Ovary (tissue), 9 donors: ENCODE results near the gene DHRS3. TPM values are rescaled to one million over a fixed set of nuclear protein-coding genes. Genes with fewer than 3 reads are reported as not detected.

Experiments used
- DNase-seq, 5 donors: peaks; one replicate each; pipeline ENCODE4 v3.0.0-alpha.2; 2019 to 2020
- H3K27ac ChIP-seq, 2 donors: fragments of 200-600 bp; one replicate each; pipeline versions ENCODE4 v1.5.1 to v1.8.0; 2019 to 2022
- H3K27me3 ChIP-seq: fragments of 200-600 bp; one replicate; pipeline ENCODE4 v1.8.0; 2022
- H3K36me3 ChIP-seq: fragments of 200-600 bp; sonication (generic); one replicate; pipeline ENCODE4 v1.5.1; 2019
- H3K4me1 ChIP-seq: one replicate; pipeline ENCODE4 v1.8.1; 2013; ENCODE audit warnings: mild to moderate bottlenecking, moderate library complexity; ENCODE audit not compliant: insufficient read depth
- H3K4me3 ChIP-seq: fragments of 200-600 bp; sonication (generic); one replicate; pipeline ENCODE4 v1.5.1; 2017
- H3K9me3 ChIP-seq, 2 donors: fragments of 200-600 bp in 1 of 2; sonication (generic) in 1 of 2; one replicate each; pipeline versions ENCODE4 v1.5.1 to v1.8.1; 2013 to 2019; ENCODE audit warnings: mild to moderate bottlenecking in 1 of 2, moderate library complexity in 1 of 2
- EP300 ChIP-seq: sonication (generic); formaldehyde crosslinking; IDR thresholded peaks from one replicate; pipeline ENCODE4 v1.6.1; 2017; ENCODE audit warnings: antibody characterized with exemption
- POLR2A ChIP-seq: fragments of 450-650 bp; IDR thresholded peaks from one replicate; pipeline ENCODE4 v1.6.1; 2017; ENCODE audit warnings: antibody characterized with exemption, mild to moderate bottlenecking, moderate library complexity
- WGBS, 3 donors: extraction: QIAGEN DNeasy Blood & Tissue Kit in 1 of 3; methylation state at CpG; one replicate each; pipeline versions ENCODE4 v1.1.5 to v1.1.7; 2013 to 2017; 5-methylcytosine and 5-hydroxymethylcytosine counted together
- intact Hi-C, 4 donors: fragments of 100-400 bp; cut with DNase I; formaldehyde crosslinking; loops; one replicate each; pipeline versions ENCODE4 v1.11.0 to v1.15.1; 2022 to 2023
- polyA plus RNA-seq, 2 donors: library from polyadenylated mRNA; stranded (reverse); fragments of 200-250 nt in 1 of 2; fragments of 350-450 nt in 1 of 2; fragmentation: Illumina TruSeq in 1 of 2; extraction: RNeasy Lipid Tissue Mini Kit (QIAGEN cat#74804) in 1 of 2; gene quantifications; one replicate each; pipeline ENCODE4 v1.2.3, GENCODE V29; 2013 to 2014
- total RNA-seq, 7 donors: library from RNA; depleted of rRNA in 2 of 7; stranded (reverse); fragments of >200 nt in 2 of 7; fragmentation: NEBNext Ultra II Directional in 3 of 7; extraction: Animal tissue kit (Norgen Biotek cat#: 25700) in 3 of 7; gene quantifications; one replicate each; pipeline versions ENCODE4 v1.1.0 to v1.2.4, GENCODE V29; 2016 to 2023
- TF ChIP-seq, protein P1 (sequence below), 3 donors: fragments of 450-650 bp in 2 of 3; fragments of 200-600 bp in 1 of 3; IDR thresholded peaks; one replicate each; pipeline versions ENCODE4 v1.5.1 to v1.8.0; 2016 to 2022; ENCODE audit warnings: antibody characterized with exemption in 3 of 3, mild to moderate bottlenecking in 1 of 3
- donor health status: DM: no; HTN: no; CAD: no; lungs with moderate emphysema.
- donor health status: DM: no; HTN: no; CAD: no.
- donor health status: Bipolar disorder and iron deficiency.
- donor health status: DM: yes; HTN: yes; CAD: no.
- donor health status: DM: no; HTN: no; CAD: no.
- donor health status: DM: yes; HTN: yes; CAD: no.

The DHRS3 gene
- total and polyA plus RNA-seq, 9 donors, result 25.8 to 92.3 (median 48.3) TPM

DNA sequence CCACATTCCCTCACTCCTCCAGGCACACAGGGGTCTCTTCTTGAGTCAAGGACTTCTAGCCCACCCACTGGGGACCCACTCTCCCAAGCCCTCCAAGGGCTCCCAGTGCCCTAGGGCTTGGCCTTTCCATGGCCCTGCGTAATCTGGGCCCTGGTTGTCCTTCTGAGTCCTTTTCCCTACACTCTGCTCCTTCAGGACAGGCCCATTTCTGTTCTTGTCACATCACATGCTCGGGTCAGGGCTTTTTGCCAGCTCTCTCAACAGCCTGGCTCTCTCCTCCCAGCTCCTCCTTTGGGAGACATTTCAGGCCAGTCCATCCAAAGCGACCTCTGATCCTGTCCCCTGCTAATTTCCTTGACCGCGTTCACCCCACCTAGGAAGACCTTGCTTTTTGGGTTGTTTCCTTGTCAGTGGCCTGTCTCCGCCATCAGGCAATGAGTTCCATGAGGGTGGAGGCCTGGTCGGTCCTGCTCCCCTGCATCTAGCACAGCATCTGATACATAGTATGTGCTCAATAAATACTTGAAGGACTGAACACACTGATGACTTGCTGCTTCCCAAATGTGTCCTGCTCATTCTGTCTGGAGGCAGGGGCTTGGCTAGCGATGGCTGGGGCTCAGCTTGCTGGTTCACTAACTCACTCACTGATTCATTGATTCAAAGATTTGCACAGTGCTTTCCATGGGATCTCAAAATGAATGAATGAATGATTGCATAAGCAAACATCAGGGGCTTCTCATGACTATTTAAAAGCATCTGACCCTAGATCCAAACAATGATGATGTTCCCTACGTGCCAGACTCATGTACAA is 44.8 kb downstream of the DHRS3 start:
- intact Hi-C loops, result no loop called here
- 83 to 90% (median 83%) methylated on average over 9 of the region's 9 CpGs for WGBS, 3 donors
- H3K9me3 ChIP-seq, result no peaks in the 10 kb centered on the region
- H3K4me1 ChIP-seq, result no peaks in the 10 kb centered on the region
- DNase-seq, result no peak
- H3K36me3 ChIP-seq, result no peaks in the 10 kb centered on the region
- no peak overlapping the region for H3K27ac ChIP-seq
- H3K27me3 ChIP-seq, result no peaks in the 10 kb centered on the region
- TF ChIP-seq, protein P1, sequence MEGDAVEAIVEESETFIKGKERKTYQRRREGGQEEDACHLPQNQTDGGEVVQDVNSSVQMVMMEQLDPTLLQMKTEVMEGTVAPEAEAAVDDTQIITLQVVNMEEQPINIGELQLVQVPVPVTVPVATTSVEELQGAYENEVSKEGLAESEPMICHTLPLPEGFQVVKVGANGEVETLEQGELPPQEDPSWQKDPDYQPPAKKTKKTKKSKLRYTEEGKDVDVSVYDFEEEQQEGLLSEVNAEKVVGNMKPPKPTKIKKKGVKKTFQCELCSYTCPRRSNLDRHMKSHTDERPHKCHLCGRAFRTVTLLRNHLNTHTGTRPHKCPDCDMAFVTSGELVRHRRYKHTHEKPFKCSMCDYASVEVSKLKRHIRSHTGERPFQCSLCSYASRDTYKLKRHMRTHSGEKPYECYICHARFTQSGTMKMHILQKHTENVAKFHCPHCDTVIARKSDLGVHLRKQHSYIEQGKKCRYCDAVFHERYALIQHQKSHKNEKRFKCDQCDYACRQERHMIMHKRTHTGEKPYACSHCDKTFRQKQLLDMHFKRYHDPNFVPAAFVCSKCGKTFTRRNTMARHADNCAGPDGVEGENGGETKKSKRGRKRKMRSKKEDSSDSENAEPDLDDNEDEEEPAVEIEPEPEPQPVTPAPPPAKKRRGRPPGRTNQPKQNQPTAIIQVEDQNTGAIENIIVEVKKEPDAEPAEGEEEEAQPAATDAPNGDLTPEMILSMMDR (IDR thresholded peaks at IDR 0.05), result no peak
- TF ChIP-seq EP300 (no peak), POLR2A (no peak)
- H3K4me3 ChIP-seq, result no peak overlapping the region

DNA sequence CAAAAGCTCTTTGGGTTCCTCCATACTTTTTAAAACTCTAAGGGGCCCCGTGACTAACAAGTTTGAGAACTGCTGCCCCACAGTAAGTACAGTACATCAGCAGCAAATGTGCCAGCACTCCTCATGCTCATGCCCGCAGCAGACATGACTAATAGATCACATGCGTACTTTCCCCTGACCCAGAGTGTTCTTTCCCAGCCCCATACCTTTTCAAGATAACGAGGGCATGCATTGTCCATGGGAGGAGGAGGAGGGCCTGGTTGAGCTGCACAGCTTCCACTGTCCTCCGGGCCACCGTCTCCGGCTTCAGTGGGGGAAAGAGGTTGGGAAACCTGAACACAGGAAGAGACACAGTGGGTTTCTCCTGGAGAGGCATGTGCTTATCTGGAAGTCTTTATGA is 45.5 kb downstream of the DHRS3 start:
- no peak overlapping the region for H3K27ac ChIP-seq
- intact Hi-C loops, result no loop called here

DNA sequence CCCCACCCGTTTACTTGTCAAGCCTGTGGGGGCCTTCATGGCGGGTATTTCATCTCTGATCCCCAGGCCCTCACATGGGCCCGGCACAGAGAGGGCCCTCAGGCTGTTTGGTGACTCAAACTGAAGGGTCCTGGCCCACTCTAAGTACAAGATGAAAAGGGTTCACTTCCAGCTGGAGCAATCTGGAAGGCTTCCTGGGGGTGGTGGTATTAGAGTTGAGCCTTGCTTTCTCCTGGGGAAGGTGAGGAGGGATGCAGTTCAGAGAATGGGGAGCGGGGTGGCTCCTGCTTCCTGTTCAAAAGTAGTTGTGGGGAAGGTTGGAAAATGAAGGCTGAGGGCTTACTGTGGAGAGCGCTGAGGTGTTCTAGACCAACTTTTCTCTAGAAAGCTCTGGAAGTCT is 47.7 kb downstream of the DHRS3 start:
- DNase-seq, result no peak
- no peaks in the 10 kb centered on the region for H3K36me3 ChIP-seq
- no peak overlapping the region for H3K27ac ChIP-seq
- intact Hi-C loops, result no loop called here
- TF ChIP-seq POLR2A (no peak), EP300 (no peak)
- TF ChIP-seq, protein P1 (IDR thresholded peaks at IDR 0.05), result no peak
- no peak overlapping the region for H3K4me3 ChIP-seq
- peaks cover 1% of the 10 kb centered on the region for H3K4me1 ChIP-seq
- WGBS, 3 donors, result 83 to 92% (median 87%) methylated on average over 5 of the region's 5 CpGs
- H3K27me3 ChIP-seq, result no peaks in the 10 kb centered on the region
- no peaks in the 10 kb centered on the region for H3K9me3 ChIP-seq

More for the DNA sequence above, 45.5 kb downstream of the DHRS3 start:
- Histone ChIP-seq H3K36me3 (no peaks in the 10 kb centered on the region), H3K9me3 (no peaks in the 10 kb centered on the region), H3K4me1 (no peaks in the 10 kb centered on the region), H3K4me3 (no peak overlapping the region), H3K27me3 (no peaks in the 10 kb centered on the region)
- 95 to 96% (median 96%) methylated on average over 7 of the region's 7 CpGs for WGBS, 3 donors
- no peak for DNase-seq
- TF ChIP-seq POLR2A (no peak), EP300 (no peak)
- TF ChIP-seq, protein P1 (IDR thresholded peaks at IDR 0.05), result no peak

DNA sequence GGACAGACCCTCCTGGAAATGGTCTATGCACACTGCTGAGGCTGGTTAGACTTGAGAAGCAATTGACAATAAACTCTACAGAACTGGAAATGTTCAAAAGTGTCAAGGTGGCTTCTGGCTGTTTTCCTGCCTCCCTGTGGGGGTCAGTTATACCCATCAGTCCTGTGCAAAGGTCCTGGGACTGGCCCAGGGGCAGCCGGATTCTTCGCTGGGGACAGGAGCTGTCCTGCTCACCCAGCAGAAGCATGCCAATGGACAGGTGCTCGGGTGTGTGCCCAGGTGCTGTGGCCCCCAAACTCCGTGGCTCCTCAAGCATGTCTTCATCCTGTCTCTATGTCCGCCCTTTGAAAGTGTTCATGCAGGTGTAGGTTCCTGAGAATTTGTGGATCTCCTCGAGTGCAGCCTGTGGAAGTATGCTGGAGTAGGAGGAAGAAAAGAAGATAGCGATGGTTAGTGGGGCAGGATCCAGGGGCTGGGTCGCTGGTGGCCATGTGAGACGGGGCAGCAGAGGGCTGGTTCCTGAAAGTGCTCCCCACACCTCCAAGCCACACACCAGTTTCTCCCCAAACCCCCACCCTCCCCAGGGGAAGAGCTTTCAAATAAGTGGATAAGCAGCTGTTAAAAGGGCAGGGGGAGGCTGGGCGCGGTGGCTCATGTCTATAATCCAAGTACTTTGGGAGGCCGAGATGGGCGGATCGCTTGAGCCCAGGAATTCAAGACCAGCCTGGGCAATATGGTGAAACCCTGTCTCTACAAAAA is 49.8 kb downstream of the DHRS3 start:
- Histone ChIP-seq H3K9me3 (no peaks in the 10 kb centered on the region), H3K4me3 (no peak overlapping the region), H3K36me3 (no peaks in the 10 kb centered on the region), H3K27me3 (no peaks in the 10 kb centered on the region), H3K4me1 (peaks cover 4% of the 10 kb centered on the region), H3K27ac (no peak overlapping the region)
- no peak for DNase-seq
- intact Hi-C loops, result no loop called here
- 89 to 91% (median 91%) methylated on average over 14 of the region's 14 CpGs for WGBS, 3 donors
- no peak for TF ChIP-seq POLR2A
- TF ChIP-seq EP300, result no peak
- TF ChIP-seq, protein P1 (IDR thresholded peaks at IDR 0.05), result no peak
